Prostate gland (tissue), 2 donors: ENCODE results near the gene BCAS3. TPM values are rescaled to one million over a fixed set of nuclear protein-coding genes. Genes with fewer than 3 reads are reported as not detected.

Source experiments
- DNase-seq: peaks from one replicate; pipeline ENCODE4 v3.0.0-alpha.2; 2019; ENCODE audit warnings: low spot score
- H3K27ac ChIP-seq, 2 donors: fragments of 200-600 bp; sonication (generic); 2 replicates each; pipeline ENCODE4 v1.5.1; 2017 to 2019
- H3K27me3 ChIP-seq: fragments of 200-600 bp; sonication (generic); replicated peaks from 2 replicates; pipeline ENCODE4 v1.5.1; 2019; ENCODE audit not compliant: insufficient read depth
- H3K36me3 ChIP-seq, 2 donors: fragments of 200-600 bp; sonication (generic); 1 replicate in 1 of 2; 2 replicates in 1 of 2; pipeline versions ENCODE4 v1.5.1 to v1.8.1; 2017 to 2019
- H3K4me1 ChIP-seq: fragments of 200-600 bp; sonication (generic); replicated peaks from 2 replicates; pipeline ENCODE4 v1.5.1; 2019
- H3K4me3 ChIP-seq, 2 donors: fragments of 200-600 bp; sonication (generic); 2 replicates each; pipeline ENCODE4 v1.5.1; 2017 to 2019
- H3K9me3 ChIP-seq: fragments of 200-600 bp; sonication (generic); 2 replicates; pipeline ENCODE4 v1.5.1; 2017
- POLR2A ChIP-seq: fragments of 450-650 bp; IDR thresholded peaks from one replicate; pipeline ENCODE4 v1.6.1; 2016; ENCODE audit warnings: antibody characterized with exemption, mild to moderate bottlenecking
- POLR2AphosphoS5 ChIP-seq: sonication (generic); formaldehyde crosslinking; IDR thresholded peaks from one replicate; pipeline ENCODE4 v1.6.1; 2017; ENCODE audit warnings: antibody characterized with exemption
- WGBS: methylation state at CpG from one replicate; pipeline ENCODE4 v1.1.5; 2018; 5-methylcytosine and 5-hydroxymethylcytosine counted together
- intact Hi-C: fragments of 100-400 bp; cut with DNase I; formaldehyde crosslinking; loops from one replicate; pipeline ENCODE4 v1.14.2; 2022
- total RNA-seq, 2 donors: library from RNA; depleted of rRNA; stranded (reverse); fragments of >200 nt; gene quantifications; one replicate each; pipeline ENCODE4 v1.1.0, GENCODE V29; 2016
- TF ChIP-seq, protein P1 (sequence below), 4 experiments: fragments of 200-600 bp in 2 of 4; fragments of 450-650 bp in 2 of 4; sonication (generic) in 2 of 4; IDR thresholded peaks; 1 replicate in 3 of 4; 2 replicates in 1 of 4; pipeline ENCODE4 v1.5.1; 2016 to 2019; ENCODE audit warnings: antibody characterized with exemption in 4 of 4, mild to moderate bottlenecking in 2 of 4, moderate library complexity in 2 of 4

Gene BCAS3
- total RNA-seq, 2 donors from 2014 or later: 57.8 to 93.9 TPM

DNA sequence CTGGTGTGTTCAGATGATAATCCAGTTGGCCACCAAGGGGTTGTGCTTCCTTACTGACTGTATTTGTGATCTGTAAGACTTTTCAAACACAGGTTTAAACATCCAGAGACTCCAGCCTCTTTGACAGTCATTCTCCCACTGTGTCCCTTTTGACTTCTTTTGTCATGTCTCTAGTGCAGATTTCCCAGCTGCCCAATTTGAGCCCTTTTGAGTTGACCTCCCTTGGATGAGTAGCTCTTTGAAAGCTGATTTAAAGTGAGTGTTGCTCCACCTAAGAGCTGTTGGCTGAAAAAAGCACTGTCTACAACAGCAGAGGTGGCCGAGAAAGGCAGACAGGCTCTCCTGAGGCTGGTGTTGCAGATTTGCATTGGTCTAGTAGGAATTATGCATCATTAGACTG is 533.6 kb downstream of the BCAS3 start:
- DNase-seq: no peak
- no peak overlapping the region for H3K27ac ChIP-seq
- intact Hi-C loops: no loop called here
- no peaks in the 10 kb centered on the region for H3K27me3 ChIP-seq
- TF ChIP-seq, protein P1, sequence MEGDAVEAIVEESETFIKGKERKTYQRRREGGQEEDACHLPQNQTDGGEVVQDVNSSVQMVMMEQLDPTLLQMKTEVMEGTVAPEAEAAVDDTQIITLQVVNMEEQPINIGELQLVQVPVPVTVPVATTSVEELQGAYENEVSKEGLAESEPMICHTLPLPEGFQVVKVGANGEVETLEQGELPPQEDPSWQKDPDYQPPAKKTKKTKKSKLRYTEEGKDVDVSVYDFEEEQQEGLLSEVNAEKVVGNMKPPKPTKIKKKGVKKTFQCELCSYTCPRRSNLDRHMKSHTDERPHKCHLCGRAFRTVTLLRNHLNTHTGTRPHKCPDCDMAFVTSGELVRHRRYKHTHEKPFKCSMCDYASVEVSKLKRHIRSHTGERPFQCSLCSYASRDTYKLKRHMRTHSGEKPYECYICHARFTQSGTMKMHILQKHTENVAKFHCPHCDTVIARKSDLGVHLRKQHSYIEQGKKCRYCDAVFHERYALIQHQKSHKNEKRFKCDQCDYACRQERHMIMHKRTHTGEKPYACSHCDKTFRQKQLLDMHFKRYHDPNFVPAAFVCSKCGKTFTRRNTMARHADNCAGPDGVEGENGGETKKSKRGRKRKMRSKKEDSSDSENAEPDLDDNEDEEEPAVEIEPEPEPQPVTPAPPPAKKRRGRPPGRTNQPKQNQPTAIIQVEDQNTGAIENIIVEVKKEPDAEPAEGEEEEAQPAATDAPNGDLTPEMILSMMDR (IDR thresholded peaks at IDR 0.05): no peak
- TF ChIP-seq POLR2AphosphoS5 (no peak), POLR2A (no peak)
- H3K9me3 ChIP-seq: no peaks in the 10 kb centered on the region
- H3K4me1 ChIP-seq: no peaks in the 10 kb centered on the region
- H3K4me3 ChIP-seq: no peak overlapping the region
- 100% methylated on average over 1 of the region's 1 CpG for WGBS
- no peaks in the 10 kb centered on the region for H3K36me3 ChIP-seq

- DNase-seq: no peak
- Histone ChIP-seq H3K4me1 (no peaks in the 10 kb centered on the region), H3K9me3 (no peaks in the 10 kb centered on the region), H3K4me3 (no peak overlapping the region), H3K36me3 (no peaks in the 10 kb centered on the region), H3K27ac (no peak overlapping the region), H3K27me3 (no peaks in the 10 kb centered on the region)
- 100% methylated on average over 1 of the region's 1 CpG for WGBS
- intact Hi-C loops: no loop called here
- TF ChIP-seq POLR2A (no peak), POLR2AphosphoS5 (no peak)
- TF ChIP-seq, protein P1 (IDR thresholded peaks at IDR 0.05): no peak
These were observed 535.0 kb downstream of the BCAS3 start for GRCh38 chr17:61212655-61213054.

- intact Hi-C loops: no loop called here
These were observed 537.1 kb downstream of the BCAS3 start for GRCh38 chr17:61214753-61215152.

GRCh38 chr17:61216066-61216465 is 538.4 kb downstream of the BCAS3 start:
- H3K27me3 ChIP-seq: no peaks in the 10 kb centered on the region
- no peak overlapping the region for H3K27ac ChIP-seq
- H3K9me3 ChIP-seq: no peaks in the 10 kb centered on the region
- no peak overlapping the region for H3K4me3 ChIP-seq
- no peaks in the 10 kb centered on the region for H3K4me1 ChIP-seq
- H3K36me3 ChIP-seq: no peaks in the 10 kb centered on the region
- 97% methylated on average over 4 of the region's 4 CpGs for WGBS
- intact Hi-C loops: no loop called here
- no peak for TF ChIP-seq POLR2A
- no peak for TF ChIP-seq POLR2AphosphoS5
- TF ChIP-seq, protein P1 (IDR thresholded peaks at IDR 0.05): no peak
- no peak for DNase-seq

More at GRCh38 chr17:61214753-61215152, 537.1 kb downstream of the BCAS3 start:
- Histone ChIP-seq H3K27me3 (no peaks in the 10 kb centered on the region), H3K4me1 (no peaks in the 10 kb centered on the region), H3K4me3 (no peak overlapping the region), H3K9me3 (no peaks in the 10 kb centered on the region), H3K27ac (no peak overlapping the region), H3K36me3 (no peaks in the 10 kb centered on the region)
- TF ChIP-seq POLR2AphosphoS5 (no peak), POLR2A (no peak)
- TF ChIP-seq, protein P1 (IDR thresholded peaks at IDR 0.05): no peak
- no peak for DNase-seq

- 93% methylated on average over 4 of the region's 4 CpGs for WGBS
- Histone ChIP-seq H3K4me3 (no peak overlapping the region), H3K27me3 (no peaks in the 10 kb centered on the region), H3K27ac (no peak overlapping the region), H3K9me3 (no peaks in the 10 kb centered on the region), H3K36me3 (no peaks in the 10 kb centered on the region), H3K4me1 (no peaks in the 10 kb centered on the region)
- no peak for TF ChIP-seq POLR2A
- TF ChIP-seq, protein P1 (IDR thresholded peaks at IDR 0.05): no peak
- TF ChIP-seq POLR2AphosphoS5: no peak
- intact Hi-C loops: no loop called here
- DNase-seq: no peak
These were observed 540.3 kb downstream of the BCAS3 start for GRCh38 chr17:61217878-61218437.
